GM18508 (cell line): ENCODE data around the gene ARVCF.

Source experiments
- ATAC-seq: cut with Tn5 transposase; IDR thresholded peaks from one replicate; pipeline ENCODE4 v1.9.1; 2021; ENCODE audit warnings: moderate number of reproducible peaks; ENCODE audit not compliant: insufficient read depth, unreplicated experiment

ARVCF gene

GRCh38 chr22:20032407-20032991, 15.9 kb upstream of the ARVCF start:
- ATAC-seq = no peak

GRCh38 chr22:20031732-20032406, 15.2 kb upstream of the ARVCF start:
- no peak for ATAC-seq

GRCh38 chr22:20029550-20030225, 13.1 kb upstream of the ARVCF start:
- ATAC-seq = no peak

GRCh38 chr22:20028855-20029549, 12.4 kb upstream of the ARVCF start:
- no peak for ATAC-seq

GRCh38 chr22:20027966-20028854, 11.6 kb upstream of the ARVCF start:
- no peak for ATAC-seq

GRCh38 chr22:20026996-20027601, 10.5 kb upstream of the ARVCF start:
- no peak for ATAC-seq

GRCh38 chr22:20026204-20026908, 9.7 kb upstream of the ARVCF start:
- ATAC-seq = no peak

GRCh38 chr22:20025401-20026203, 9.0 kb upstream of the ARVCF start:
- no peak for ATAC-seq

GRCh38 chr22:20024650-20025397, 8.2 kb upstream of the ARVCF start:
- ATAC-seq = no peak

GRCh38 chr22:20024225-20024624, 7.6 kb upstream of the ARVCF start:
- no peak for ATAC-seq

- ATAC-seq = no peak
Measured at GRCh38 chr22:20022978-20023613, 6.5 kb upstream of the ARVCF start.

- no peak for ATAC-seq
Measured at GRCh38 chr22:20022231-20022977, 5.8 kb upstream of the ARVCF start.

- ATAC-seq = no peak
Measured at GRCh38 chr22:20021196-20022181, 4.9 kb upstream of the ARVCF start.

- no peak for ATAC-seq
Measured at GRCh38 chr22:20020533-20021195, 4.0 kb upstream of the ARVCF start, which contains the start of gene TANGO2. Gene TANGO2, plus strand, starts transcription at chr22:20021110. Its CDS starts 15,689 bp downstream, at chr22:20036799.
